Stromal cell of bone marrow (primary cell): ENCODE results near the gene HOXC10.

Source experiments
- DNase-seq: peaks from one replicate; pipeline ENCODE4 v3.0.0-alpha.2; 2012; ENCODE audit warnings: low read depth

HOXC10 gene

DNA sequence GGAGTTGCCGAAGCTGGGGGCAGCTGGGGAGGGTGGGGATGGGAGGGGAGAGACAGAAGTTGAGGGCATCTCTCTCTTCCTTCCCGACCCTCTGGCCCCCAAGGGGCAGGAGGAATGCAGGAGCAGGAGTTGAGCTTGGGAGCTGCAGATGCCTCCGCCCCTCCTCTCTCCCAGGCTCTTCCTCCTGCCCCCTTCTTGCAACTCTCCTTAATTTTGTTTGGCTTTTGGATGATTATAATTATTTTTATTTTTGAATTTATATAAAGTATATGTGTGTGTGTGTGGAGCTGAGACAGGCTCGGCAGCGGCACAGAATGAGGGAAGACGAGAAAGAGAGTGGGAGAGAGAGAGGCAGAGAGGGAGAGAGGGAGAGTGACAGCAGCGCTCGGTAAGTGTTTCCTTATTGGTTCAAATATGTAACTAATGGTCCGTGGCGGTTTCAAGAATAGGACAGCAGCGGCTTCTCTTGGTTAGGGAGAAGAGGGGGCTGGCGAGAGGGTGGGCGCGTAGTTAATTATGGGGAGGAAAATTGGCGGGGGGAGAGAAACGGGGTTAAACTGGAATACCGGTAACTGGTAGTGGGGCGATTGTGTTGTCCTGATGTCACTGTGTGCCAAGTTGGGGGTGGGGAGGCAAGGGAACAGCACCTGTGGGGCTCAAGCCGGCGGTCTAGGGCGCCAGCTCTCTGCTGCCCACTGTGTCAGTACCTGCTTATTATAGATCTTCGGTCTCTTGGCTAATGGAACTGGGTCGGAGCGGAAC is 32.3 kb downstream of the HOXC10 start:
- no peak for DNase-seq

DNA sequence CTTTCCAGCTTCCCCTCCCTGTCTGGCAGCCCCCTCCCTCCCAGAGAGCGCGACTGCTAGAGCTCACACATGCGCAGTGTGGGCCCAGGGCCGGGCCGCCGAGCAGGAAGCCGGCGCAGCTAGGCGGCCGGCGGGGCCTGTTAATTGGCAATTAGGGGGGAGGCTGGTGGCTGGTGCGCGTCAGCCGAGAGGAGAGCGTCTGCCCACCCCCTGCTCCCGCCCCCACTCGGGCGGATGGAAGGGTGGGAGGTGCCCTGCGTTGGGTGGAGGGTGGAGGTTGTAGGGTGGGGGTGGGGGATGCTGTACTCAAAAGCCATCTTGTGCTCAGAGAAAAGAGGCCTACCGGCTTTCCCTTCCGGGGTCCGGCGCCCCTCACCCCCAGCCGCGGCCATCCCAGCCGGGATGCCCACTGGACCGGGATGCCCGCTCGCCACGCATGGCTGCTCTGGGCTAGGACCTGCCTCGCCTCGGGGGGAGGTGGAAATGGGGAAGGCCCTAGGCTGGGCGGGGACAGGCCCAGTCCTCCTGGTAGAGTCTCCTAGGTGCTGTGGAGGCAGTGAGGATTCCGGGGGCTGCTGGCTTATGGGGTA is 33.0 kb downstream of the HOXC10 start:
- peak; percentile 92 for DNase-seq

DNA sequence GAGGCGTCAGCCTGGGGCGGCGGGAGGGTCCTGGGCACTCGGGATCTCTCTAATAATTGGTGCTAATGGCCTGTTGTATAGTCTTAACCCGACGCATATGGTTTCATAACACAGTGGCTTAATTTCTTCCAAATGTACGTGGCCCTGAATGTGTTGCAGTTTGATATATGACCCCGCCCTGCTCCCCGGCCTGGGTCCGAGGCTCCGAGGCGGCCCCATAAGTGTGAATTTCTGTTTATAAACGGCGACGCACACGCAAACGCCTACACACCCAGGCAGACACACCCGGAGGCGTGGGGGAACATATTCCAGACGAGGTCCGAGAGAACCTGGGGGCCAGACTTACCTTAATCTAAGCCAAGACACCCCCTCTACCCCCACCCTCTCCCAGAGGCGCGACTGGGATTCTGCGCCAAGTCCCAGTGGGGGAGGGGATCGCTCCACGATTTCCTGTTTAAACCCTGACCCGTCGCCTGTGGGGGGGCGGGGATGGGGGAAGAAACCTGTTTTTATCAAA is 33.6 kb downstream of the HOXC10 start:
- DNase-seq = no peak

DNA sequence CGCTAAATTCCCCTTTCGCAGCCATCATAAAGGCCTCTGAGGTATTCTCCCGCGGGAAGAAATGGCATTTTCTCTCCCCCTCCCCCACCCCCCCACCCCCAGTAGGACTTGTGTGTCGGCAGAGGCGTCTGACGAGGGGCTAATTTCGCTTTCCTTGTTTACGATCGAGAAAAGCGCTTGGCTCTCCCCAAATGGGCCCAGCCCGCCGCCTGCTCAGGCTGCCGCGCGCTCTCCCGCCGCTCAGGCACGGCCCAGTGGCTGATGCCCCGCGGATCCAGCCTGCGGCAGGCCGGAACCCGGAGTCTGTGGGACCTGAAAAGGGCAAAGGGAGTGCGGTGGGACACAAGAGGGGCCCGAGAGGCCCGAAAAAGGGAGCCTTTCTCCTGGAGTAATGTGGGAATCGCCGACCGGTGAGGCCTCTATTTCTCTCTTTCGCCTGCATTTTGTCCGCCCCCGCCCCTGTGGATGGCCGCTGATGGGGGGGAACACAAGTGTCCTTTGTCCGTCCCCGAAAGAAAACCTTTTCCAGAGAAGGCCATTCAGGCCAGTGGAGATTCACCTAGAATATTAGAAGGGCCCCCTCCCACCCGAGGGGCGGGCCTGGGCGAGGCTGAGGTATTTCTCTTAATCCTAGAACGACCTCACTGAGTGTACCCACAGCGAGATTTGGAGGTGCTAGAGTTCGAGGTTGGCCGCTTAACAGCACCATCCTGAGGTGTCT is 34.3 kb downstream of the HOXC10 start:
- DNase-seq = no peak

DNA sequence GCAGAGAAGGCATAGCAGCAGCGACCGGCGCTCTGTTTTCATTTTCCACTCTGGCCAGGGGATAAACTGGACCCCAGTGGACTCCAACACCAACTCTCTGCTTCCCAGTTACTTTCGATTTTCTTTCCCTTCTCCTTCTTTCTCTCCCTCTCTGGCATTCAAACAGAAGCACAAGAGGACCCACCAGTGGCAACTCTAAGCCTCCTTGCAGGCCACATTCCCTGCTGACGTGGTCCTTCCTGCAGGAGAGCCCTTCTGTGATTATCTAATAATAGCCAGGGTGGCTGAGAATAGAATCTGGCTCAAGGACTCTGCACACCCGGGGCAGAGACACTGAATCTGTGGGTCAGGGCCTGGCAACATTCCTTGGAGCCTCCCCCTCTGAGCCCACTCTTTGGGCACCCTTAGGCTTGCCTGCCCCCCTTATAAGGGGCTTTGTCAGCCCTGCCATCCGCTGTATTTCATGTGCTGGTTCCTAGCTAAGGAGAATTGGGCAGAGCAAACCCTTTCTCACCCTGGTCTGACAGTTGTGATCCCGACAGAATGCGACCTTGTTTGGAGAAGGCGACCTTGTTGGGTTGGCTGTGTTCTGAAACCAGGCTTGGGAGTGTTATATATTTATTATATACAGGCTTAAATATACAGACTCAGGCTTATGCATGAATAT is 35.1 kb downstream of the HOXC10 start:
- no peak for DNase-seq

DNA sequence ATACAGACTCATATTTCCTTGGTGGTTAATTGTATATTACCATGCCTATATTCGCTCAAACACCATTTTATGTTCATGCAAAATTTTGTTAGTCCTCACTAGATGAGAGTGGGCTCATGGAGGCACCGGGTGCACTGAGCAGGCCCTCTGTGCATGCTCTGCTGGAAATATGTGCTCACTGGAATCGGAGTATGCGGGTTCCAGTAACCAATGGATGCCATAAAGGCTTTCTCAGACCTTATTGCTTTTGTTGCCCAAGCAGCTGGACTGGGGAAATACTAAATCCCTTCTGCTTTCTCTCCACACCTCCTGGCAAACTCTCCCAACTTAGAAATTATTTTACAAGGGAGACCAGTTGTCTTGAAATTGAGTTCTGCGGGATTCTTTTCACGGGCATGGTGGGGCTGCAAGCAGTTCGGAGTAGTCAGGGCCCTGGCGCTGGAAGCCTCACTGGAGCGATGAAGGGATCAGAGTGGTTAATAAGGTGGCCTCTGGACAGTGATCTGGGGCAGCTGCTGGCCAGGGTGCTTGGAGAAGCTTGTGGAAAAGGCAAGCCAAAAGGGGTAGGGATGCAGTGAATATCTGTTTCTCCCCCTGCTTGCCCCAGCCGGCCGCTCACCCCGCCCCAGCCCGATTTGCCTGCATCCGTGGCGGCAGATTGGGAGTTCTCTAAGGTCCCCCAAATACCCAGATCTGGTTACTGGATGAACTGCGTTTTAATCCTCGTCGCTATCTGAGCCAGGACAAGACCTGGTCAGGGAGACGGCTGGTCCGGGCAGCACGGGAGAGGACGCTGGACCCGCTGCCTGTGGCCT is 35.9 kb downstream of the HOXC10 start:
- DNase-seq = no peak

DNA sequence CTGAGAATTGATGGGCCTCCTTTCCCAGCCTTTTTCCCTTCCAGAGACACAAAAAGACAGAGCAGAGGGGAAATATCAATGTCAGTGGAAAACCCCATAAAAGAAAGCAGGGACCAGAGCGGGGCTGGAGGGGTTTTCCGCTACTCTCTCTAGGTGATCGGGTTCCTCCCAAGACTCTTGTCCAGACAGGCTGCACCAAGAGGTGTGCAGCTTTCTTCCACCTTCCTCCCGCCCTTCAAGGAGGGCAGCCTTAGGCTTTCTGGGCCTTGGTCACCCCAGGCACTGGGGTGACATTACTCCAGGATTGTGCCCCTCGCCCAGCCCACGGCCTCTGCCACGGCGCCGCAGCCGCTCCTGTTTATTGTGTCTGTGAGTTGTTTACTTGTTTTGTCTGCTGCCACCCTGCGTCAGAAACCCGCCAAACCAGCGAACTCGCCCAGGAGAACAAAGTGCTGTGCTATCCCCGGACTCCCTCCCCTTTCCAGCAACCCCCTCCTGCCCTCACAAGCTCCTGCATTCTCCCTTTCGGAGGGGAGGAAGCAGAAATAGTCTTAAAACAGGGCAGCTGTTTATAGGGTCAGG is 36.6 kb downstream of the HOXC10 start:
- DNase-seq = no peak

DNA sequence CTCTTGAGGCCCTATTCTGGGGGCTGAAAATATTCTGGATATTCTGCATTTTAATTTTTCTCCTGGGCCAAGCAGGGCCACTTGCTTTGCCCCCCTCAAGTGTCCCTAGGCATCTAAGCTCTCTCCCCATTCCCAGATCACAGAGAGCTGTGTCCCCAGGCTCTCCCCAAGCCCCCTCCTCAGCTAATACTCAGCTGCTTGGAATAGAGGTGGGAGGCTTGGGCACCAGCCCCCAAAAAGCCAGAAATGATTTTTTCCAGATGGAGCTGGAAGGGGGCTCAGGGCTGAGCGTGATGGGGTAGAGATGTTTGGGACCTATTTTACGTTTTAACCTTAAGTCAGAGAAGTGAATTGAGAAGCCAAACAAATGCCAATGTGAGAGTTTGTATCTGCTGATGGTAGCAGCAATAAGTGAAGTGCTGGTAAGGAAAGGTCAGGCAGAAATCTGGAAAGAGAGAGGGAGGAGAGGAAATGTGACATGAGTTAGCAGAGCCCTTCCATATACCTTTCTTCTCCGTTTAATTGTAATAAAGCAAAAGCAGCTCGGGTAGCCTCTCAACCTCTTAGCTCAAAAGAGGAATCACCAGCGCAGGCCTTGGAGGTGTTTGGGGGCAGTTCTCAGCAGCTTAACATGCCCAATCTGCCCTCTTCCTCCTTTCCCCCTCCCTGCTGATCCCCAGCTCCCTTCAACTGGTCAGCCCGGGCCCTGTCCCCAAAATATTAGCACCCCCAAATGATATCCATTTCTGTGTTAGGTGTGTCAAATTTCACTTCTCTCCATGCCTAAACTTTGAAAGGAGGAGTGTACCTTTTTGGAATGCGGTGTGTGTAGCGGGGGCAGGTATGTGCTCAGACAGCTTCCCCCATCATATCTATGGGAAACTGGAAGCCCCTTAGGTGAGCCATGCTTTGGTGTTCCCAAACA is 38.3 kb downstream of the HOXC10 start:
- DNase-seq = no peak

DNA sequence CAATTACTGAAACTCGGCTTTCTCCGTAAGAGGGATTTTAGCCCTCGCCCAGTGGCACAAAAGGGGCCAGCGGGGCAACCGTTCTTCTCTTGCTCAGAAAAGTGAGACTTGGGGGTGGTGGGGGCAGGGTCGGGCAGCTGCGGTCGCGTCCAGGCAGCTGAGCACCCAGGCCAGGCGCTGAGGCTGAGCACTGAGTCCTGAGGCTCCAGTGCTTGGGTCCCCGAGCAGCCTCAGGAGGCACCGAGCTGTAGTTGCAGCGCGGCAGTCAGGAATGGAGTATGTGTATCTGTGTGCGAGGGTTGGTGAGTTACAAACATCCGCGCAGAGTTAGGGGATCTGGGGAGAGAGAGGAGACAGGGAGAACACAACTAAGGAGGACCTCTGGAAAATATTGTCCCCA is 39.2 kb downstream of the HOXC10 start:
- DNase-seq = no peak

DNA sequence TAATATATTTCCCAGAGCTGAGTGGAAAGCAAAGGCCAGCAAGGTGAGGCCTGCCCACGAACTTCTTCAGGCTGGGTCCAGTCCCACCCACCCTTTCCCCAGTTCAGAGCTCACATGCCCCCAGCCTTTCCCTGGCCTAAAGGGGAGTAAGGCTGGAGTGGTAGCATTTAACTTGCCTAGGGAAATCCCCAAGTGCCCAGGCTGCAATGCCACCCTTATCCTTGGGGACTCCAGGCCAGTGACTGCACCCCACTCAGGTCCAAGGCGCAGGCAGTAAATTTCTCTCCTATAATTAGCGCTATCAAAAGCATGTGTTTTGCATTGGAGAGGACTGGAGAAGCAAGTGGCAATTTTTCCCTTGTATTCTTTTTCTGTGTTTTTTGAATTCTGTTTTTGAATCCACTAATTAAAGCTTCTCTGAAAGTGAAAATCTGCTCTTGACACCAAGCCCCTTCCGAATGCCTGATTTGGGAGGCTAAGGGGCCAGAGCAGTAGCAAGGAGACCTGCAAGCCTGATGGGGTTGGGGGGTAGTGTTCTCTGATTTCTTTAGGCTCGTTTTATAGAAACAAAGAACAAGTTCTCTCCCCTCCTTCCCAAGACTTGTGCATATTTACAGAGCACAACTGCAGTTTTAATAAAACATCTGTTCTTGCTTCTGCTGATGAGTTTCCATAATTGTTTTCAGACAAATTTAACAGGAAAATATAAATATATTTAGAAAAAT is 39.8 kb downstream of the HOXC10 start:
- DNase-seq = no peak

DNA sequence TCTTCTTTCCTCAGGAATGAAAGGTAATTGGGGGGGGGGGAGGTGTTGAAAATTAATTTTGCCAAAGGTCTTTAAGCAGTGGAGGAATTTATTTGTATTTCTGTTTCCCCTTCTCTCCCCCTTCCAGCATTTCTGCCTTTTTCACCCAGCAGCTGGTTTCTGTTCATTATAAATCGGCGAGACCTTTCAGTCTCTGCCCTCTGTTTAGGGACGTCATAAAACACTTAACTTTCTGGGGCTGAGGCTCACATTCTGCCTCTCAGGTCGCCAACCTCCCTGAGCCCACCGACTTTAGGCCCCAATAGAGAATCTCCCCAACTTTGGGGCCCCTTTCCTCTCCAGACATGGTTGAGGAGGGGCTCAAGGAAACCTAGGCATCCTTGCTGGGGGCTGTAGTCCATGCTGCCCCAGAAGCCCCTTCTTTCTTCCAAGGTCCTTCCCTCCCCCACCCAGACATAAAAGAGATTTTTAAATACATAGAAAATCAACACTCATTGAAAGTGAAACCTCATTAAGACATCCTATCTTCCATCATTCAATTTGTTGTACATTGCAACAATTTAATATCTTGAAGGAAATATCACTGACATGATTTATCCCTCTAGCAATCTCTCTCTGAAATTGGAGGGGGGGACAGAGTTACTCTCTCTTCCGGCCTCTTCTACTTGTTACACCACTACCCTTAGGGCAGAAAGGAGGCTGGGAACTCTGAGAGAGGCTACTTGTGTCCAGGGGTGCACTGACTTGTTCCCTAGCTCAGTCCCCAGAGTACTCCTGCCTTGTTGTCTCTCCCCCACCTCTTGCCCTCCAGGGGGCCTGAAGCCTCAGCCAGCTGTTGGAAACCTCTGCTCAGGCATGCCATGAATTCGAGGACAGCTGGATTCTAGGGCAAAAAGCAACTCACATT is 40.8 kb downstream of the HOXC10 start:
- DNase-seq = no peak

DNA sequence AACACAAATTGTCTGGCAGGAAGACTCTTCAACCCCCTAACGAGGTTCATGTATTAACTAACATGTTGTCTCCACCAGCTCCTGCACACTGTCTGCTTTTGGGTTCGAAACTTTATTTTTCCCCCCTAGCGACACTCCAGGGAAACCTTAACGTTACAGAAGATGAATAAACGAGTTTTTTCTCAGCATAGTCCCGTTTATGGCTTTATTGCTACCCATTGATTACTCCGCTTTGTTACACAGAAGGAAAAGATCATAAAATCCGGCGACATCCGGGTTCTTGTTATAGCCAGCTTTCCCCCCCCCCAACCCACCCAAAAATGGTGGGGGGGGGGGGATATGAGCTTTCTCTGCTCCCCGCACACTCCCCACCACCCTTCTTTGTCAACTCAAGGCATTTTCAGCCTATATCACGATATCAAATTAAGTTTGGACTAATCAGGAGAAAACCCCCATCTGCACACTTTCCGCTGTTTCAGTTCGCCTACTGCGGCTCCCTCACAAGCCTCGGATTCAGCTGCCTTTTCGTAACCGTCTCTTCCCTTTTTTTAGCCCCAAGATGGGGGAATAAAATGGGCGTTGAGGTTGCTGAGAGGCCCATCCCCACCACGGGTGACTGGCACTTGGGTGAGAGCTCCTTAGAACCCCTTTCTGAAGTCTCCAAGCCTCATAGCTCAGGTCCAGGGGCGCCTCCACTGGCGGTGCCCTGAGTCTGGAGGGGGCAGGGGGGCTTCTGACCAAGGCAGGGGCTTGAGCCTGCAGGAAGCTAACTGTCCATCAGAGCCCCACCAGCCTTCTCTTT is 41.9 kb downstream of the HOXC10 start:
- no peak for DNase-seq

DNA sequence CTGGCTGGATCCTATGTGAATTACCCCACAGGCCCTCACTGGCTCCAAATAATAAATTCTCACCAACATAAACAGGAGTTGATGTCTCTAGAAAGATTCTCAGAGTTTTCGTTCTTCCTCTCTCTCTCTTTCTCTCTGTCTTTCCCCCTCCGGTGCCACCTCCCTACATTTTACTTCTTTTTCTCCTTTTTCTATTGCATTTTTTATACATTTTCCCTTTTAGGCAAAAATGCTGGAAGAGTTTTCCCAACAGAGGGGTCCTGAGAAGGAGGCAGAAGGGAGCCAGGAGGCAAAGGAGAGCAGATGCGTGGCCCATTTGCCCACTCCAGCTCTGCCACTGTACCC is 42.5 kb downstream of the HOXC10 start:
- DNase-seq = no peak

DNA sequence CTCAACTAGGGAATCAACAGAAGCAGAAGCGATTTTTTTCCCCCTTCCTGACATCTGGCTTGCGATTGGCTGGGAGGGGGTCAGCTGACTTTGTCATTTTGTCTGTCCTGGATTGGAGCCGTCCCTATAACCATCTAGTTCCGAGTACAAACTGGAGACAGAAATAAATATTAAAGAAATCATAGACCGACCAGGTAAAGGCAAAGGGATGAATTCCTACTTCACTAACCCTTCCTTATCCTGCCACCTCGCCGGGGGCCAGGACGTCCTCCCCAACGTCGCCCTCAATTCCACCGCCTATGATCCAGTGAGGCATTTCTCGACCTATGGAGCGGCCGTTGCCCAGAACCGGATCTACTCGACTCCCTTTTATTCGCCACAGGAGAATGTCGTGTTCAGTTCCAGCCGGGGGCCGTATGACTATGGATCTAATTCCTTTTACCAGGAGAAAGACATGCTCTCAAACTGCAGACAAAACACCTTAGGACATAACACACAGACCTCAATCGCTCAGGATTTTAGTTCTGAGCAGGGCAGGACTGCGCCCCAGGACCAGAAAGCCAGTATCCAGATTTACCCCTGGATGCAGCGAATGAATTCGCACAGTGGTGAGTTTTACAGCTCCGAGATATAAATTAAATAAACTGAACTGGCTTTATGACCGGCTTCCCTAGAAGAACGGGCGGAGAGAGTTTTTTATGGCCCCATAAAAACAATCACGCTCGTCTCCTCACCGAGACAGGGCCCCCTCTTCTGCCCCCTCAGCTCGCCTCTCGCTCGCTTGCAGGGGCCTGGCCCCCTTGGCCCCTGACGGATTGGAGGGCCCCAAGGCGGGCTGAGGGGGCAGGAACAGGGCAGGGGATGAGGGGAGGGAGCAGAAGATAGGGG is 43.6 kb downstream of the HOXC10 start, which contains the start of gene HOXC6:
Gene HOXC6 (plus strand): TSS at position 127 of the 888 bp plus-strand sequence. CDS start 82 bp downstream, at position 209.
- peak; percentile 57 for DNase-seq

DNA sequence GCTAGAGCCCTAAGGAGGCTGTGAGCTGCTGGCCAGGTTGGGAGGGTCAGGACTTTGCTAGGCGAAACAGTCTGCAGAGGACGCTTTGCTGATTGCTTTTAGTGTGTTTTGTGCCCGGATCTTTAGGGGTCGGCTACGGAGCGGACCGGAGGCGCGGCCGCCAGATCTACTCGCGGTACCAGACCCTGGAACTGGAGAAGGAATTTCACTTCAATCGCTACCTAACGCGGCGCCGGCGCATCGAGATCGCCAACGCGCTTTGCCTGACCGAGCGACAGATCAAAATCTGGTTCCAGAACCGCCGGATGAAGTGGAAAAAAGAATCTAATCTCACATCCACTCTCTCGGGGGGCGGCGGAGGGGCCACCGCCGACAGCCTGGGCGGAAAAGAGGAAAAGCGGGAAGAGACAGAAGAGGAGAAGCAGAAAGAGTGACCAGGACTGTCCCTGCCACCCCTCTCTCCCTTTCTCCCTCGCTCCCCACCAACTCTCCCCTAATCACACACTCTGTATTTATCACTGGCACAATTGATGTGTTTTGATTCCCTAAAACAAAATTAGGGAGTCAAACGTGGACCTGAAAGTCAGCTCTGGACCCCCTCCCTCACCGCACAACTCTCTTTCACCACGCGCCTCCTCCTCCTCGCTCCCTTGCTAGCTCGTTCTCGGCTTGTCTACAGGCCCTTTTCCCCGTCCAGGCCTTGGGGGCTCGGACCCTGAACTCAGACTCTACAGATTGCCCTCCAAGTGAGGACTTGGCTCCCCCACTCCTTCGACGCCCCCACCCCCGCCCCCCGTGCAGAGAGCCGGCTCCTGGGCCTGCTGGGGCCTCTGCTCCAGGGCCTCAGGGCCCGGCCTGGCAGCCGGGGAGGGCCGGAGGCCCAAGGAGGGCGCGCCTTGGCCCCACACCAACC is 44.8 kb downstream of the HOXC10 start:
- DNase-seq = no peak
